Measurements from ENCODE around the gene ZBTB24. TPM values are rescaled to one million over a fixed set of nuclear protein-coding genes. Genes with fewer than 3 reads are reported as not detected.
A peak's percentile ranks its signal among the peaks of the same experiment; 100 is the strongest.

The ZBTB24 gene
- total and polyA plus RNA-seq, 2 donors (not counting 3 experiments of a cell fraction or from before 2014, with no cell fraction given) = 1.9 to 6.2 TPM

- no peaks in the 10 kb centered on the region for H3K9me3 ChIP-seq (replicated peaks; ENCODE audit: control insufficient read depth, insufficient read depth, low read length)
- H3K4me2 ChIP-seq (ENCODE audit: insufficient read depth, low read length) = no peak overlapping the region
- TF ChIP-seq MYC (IDR thresholded peaks at IDR 0.05; ENCODE audit: low read depth, low read length) (no peak), FOS (IDR thresholded peaks at IDR 0.05; ENCODE audit: borderline replicate concordance, insufficient read depth, low read length) (no peak), CTCF (IDR thresholded peaks at IDR 0.05; ENCODE audit: extremely low read depth in 1 of 2, insufficient read depth in 1 of 2, low read depth in 1 of 2, low read length in 2 of 2) (peak in 1 of 2 donors; percentile 7), GATA2 (IDR thresholded peaks at IDR 0.05; ENCODE audit: insufficient read depth, insufficient read length, low read depth, low read length) (no peak), POLR2A (IDR thresholded peaks at IDR 0.05; ENCODE audit: low read depth, low read length) (no peak)
- no peak overlapping the region for H3K27ac ChIP-seq (ENCODE audit: insufficient read depth, low read depth, low read length)
- H3K4me3 ChIP-seq (replicated peaks in 1 of 3; ENCODE audit: insufficient read depth in 1 of 3, low read depth in 1 of 3, low read length in 3 of 3) = no peak overlapping the region
- ChIA-PET CTCF (interaction anchor here (1.0 kb wide), 1 partner anchor 594 kb away, joined by 3 read pairs; no protein-coding TSS in a partner anchor), POLR2A (no interaction called here)
- no peaks in the 10 kb centered on the region for H3K27me3 ChIP-seq (ENCODE audit: control insufficient read depth in 2 of 2, insufficient read depth in 2 of 2, low read length in 2 of 2)
- no peaks in the 10 kb centered on the region for H4K20me1 ChIP-seq (replicated peaks; ENCODE audit: control insufficient read depth, extremely low read depth, insufficient read depth, low read length)
- no peaks in the 10 kb centered on the region for H3K79me2 ChIP-seq (ENCODE audit: control insufficient read depth, insufficient read depth, low read length)
- no peak overlapping the region for H3K9ac ChIP-seq (replicated peaks; ENCODE audit: extremely low read depth, insufficient read depth, low read length)
- H3K9me1 ChIP-seq (replicated peaks; ENCODE audit: control insufficient read depth, extremely low read depth, insufficient read depth, low read length) = no peaks in the 10 kb centered on the region
- DNase-seq (ENCODE audit: low read depth, low spot score) = no peak
- peaks cover 0 to 17% of the 10 kb centered on the region in 2 experiments for H3K36me3 ChIP-seq (ENCODE audit: control insufficient read depth in 2 of 2, extremely low read depth in 1 of 2, insufficient read depth in 2 of 2, low read length in 2 of 2)
- no peaks in the 10 kb centered on the region for H3K4me1 ChIP-seq (ENCODE audit: control insufficient read depth, extremely low read depth, insufficient read depth, low read length)
- no TSS peak for BruUV-seq (replicated peaks)
- intact Hi-C loops (cut with micrococcal nuclease) = no loop called here
- FAIRE-seq = no peak
- H2AFZ ChIP-seq (ENCODE audit: low read depth, low read length) = no peak overlapping the region
- dilution Hi-C loops (cut with MboI; ENCODE audit: extremely low pct_ligation_motif_present, low sequenced_read_pairs) = no loop called here
Observed at GRCh38 chr6:109445382-109445781, 37.6 kb downstream of the ZBTB24 start.

GRCh38 chr6:109443425-109443950 is 39.5 kb downstream of the ZBTB24 start:
- dilution Hi-C loops (cut with MboI; ENCODE audit: extremely low pct_ligation_motif_present, low sequenced_read_pairs) = no loop called here
- Histone ChIP-seq H3K4me3 (replicated peaks in 1 of 3; ENCODE audit: insufficient read depth in 1 of 3, low read depth in 1 of 3, low read length in 3 of 3) (no peak overlapping the region), H3K27ac (ENCODE audit: insufficient read depth, low read depth, low read length) (no peak overlapping the region), H3K9me1 (replicated peaks; ENCODE audit: control insufficient read depth, extremely low read depth, insufficient read depth, low read length) (no peaks in the 10 kb centered on the region), H3K4me1 (ENCODE audit: control insufficient read depth, extremely low read depth, insufficient read depth, low read length) (peaks cover 3% of the 10 kb centered on the region), H3K79me2 (ENCODE audit: control insufficient read depth, insufficient read depth, low read length) (no peaks in the 10 kb centered on the region), H3K9ac (replicated peaks; ENCODE audit: extremely low read depth, insufficient read depth, low read length) (no peak overlapping the region), H3K9me3 (replicated peaks; ENCODE audit: control insufficient read depth, insufficient read depth, low read length) (no peaks in the 10 kb centered on the region), H3K27me3 (ENCODE audit: control insufficient read depth in 2 of 2, insufficient read depth in 2 of 2, low read length in 2 of 2) (no peaks in the 10 kb centered on the region), H4K20me1 (replicated peaks; ENCODE audit: control insufficient read depth, extremely low read depth, insufficient read depth, low read length) (no peaks in the 10 kb centered on the region), H2AFZ (ENCODE audit: low read depth, low read length) (no peak overlapping the region), H3K4me2 (ENCODE audit: insufficient read depth, low read length) (no peak overlapping the region), H3K36me3 (ENCODE audit: control insufficient read depth in 2 of 2, extremely low read depth in 1 of 2, insufficient read depth in 2 of 2, low read length in 2 of 2) (peaks cover 0 to 17% of the 10 kb centered on the region in 2 experiments)
- DNase-seq (ENCODE audit: low read depth, low spot score) (no peak), FAIRE-seq (no peak)
- POLR2A ChIA-PET = no interaction called here
- CTCF ChIA-PET = interaction anchor here (0.6 to 4.3 kb wide), 2 partner anchors 256 to 1978 kb away, joined by 3 to 20 read pairs; no protein-coding TSS in a partner anchor
- intact Hi-C loops (cut with micrococcal nuclease) = loop anchor here (5.0 kb wide), 1 partner anchor 39 kb away; the partner anchor contains the start of gene ZBTB24
- BruUV-seq (replicated peaks) = no TSS peak
- TF ChIP-seq EZH2 (IDR thresholded peaks at IDR 0.05; ENCODE audit: borderline replicate concordance, low read depth, low read length, severe bottlenecking) (no peak), JUN (IDR thresholded peaks at IDR 0.05; ENCODE audit: borderline replicate concordance, insufficient read depth, insufficient read length, low read depth) (no peak), POLR2A (IDR thresholded peaks at IDR 0.05; ENCODE audit: low read depth, low read length) (no peak), POLR2AphosphoS5 (IDR thresholded peaks at IDR 0.05; ENCODE audit: insufficient read depth, low read depth, low read length) (no peak), MYC (IDR thresholded peaks at IDR 0.05; ENCODE audit: low read depth, low read length) (no peak), CTCF (IDR thresholded peaks at IDR 0.05; ENCODE audit: extremely low read depth in 1 of 2, insufficient read depth in 1 of 2, low read depth in 1 of 2, low read length in 2 of 2) (no peak), MAX (IDR thresholded peaks at IDR 0.05; ENCODE audit: insufficient read depth, insufficient read length) (no peak), FOS (IDR thresholded peaks at IDR 0.05; ENCODE audit: borderline replicate concordance, insufficient read depth, low read length) (no peak), GATA2 (IDR thresholded peaks at IDR 0.05; ENCODE audit: insufficient read depth, insufficient read length, low read depth, low read length) (no peak)

All from endothelial cell of umbilical vein (primary cell).